Measurements from ENCODE around the gene RAPGEF2.

DNA sequence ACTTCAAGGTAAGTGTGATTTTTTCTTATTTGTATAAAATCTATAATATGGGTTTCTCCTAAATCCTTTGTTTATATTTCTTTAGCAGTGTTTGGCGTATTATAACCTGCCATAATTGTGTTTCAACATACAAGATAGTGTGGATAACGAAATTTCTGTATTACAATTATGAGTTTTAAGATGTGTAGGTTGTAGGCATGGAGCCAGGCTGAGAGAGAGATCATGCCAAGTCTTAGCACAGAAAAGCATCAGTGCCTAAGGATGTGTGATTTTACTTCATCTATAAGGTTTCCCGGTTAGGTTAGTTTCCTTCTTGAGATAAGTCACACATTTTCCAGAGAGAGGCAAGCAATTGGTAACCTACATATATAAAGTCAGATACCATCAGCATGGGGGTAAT is 161.2 kb downstream of the RAPGEF2 start:
- TF ChIP-seq, protein P1, sequence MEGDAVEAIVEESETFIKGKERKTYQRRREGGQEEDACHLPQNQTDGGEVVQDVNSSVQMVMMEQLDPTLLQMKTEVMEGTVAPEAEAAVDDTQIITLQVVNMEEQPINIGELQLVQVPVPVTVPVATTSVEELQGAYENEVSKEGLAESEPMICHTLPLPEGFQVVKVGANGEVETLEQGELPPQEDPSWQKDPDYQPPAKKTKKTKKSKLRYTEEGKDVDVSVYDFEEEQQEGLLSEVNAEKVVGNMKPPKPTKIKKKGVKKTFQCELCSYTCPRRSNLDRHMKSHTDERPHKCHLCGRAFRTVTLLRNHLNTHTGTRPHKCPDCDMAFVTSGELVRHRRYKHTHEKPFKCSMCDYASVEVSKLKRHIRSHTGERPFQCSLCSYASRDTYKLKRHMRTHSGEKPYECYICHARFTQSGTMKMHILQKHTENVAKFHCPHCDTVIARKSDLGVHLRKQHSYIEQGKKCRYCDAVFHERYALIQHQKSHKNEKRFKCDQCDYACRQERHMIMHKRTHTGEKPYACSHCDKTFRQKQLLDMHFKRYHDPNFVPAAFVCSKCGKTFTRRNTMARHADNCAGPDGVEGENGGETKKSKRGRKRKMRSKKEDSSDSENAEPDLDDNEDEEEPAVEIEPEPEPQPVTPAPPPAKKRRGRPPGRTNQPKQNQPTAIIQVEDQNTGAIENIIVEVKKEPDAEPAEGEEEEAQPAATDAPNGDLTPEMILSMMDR (conservative IDR thresholded peaks at IDR 0.05), result no peak
- no peak for TF ChIP-seq EZH2 (IDR thresholded peaks at IDR 0.05; ENCODE audit: low read depth)

Measured in PC-9 (cell line).